K562 (cell line): Measurements from ENCODE around the gene PPP4R3B. TPM values are rescaled to one million over a fixed set of nuclear protein-coding genes. Genes with fewer than 3 reads are reported as not detected.

Experiments
- ARID1B ChIP-seq: fragments of 450-650 bp; IDR thresholded peaks from 2 replicates; pipeline ENCODE4 v1.6.1; 2016; ENCODE audit warnings: antibody characterized with exemption, mild to moderate bottlenecking, inconsistent platforms
- CREB1 ChIP-seq, 2 experiments: sonication (generic) in 1 of 2; formaldehyde crosslinking in 1 of 2; IDR thresholded peaks; 2 replicates each; pipeline versions ENCODE4 v1.6.1 to v1.8.0; 2012 to 2022; ENCODE audit warnings: inconsistent platforms in 1 of 2, mild to moderate bottlenecking in 1 of 2, missing genetic modification reagents in 1 of 2, moderate library complexity in 1 of 2
- CTBP1 ChIP-seq: fragments of 450-650 bp; IDR thresholded peaks from 2 replicates; pipeline ENCODE4 v1.6.1; 2016; ENCODE audit warnings: borderline replicate concordance
- DMBX1 ChIP-seq: fragments of 250-450 bp; sonication (Bioruptor Pico); IDR thresholded peaks from 2 replicates; pipeline ENCODE4 v1.8.0; 2022; ENCODE audit warnings: inconsistent platforms, mild to moderate bottlenecking, moderate library complexity, borderline replicate concordance
- FOXM1 ChIP-seq, 2 experiments: fragments of 450-650 bp in 1 of 2; sonication (generic) in 1 of 2; formaldehyde crosslinking in 1 of 2; IDR thresholded peaks; 2 replicates each; pipeline versions ENCODE4 v1.6.1 to v1.9.0; 2017 to 2022; ENCODE audit warnings: low read depth in 2 of 2, mild to moderate bottlenecking in 2 of 2, missing genetic modification reagents in 1 of 2, moderate library complexity in 1 of 2
- GABPB2 ChIP-seq: fragments of 250-450 bp; sonication (Bioruptor Pico); conservative IDR thresholded peaks from 2 replicates; pipeline ENCODE4 v1.5.1; 2021; ENCODE audit warnings: mild to moderate bottlenecking
- HDAC3 ChIP-seq: fragments of 450-650 bp; IDR thresholded peaks from 2 replicates; pipeline ENCODE4 v1.6.1; 2018; ENCODE audit warnings: borderline replicate concordance, mild to moderate bottlenecking, moderate library complexity; ENCODE audit not compliant: partially characterized antibody
- HDGF ChIP-seq: fragments of 450-650 bp; IDR thresholded peaks from 2 replicates; pipeline ENCODE4 v1.6.1; 2016
- MAFG ChIP-seq: fragments of 450-650 bp; conservative IDR thresholded peaks from 2 replicates; pipeline ENCODE4 v1.6.1; 2016; ENCODE audit warnings: missing genetic modification characterization, missing compliant biosample characterization
- MITF ChIP-seq: IDR thresholded peaks from 2 replicates; pipeline ENCODE4 v1.6.1; 2014; ENCODE audit warnings: antibody characterized with exemption
- MTA3 ChIP-seq: fragments of 450-650 bp; formaldehyde crosslinking; IDR thresholded peaks from 2 replicates; pipeline ENCODE4 v1.6.1; 2017; ENCODE audit warnings: mild to moderate bottlenecking, borderline replicate concordance
- MTF1 ChIP-seq: fragments of 250-450 bp; sonication (Bioruptor Pico); IDR thresholded peaks from 2 replicates; pipeline ENCODE4 v1.9.0; 2021; ENCODE audit warnings: moderate library complexity, mild to moderate bottlenecking, inconsistent platforms, borderline replicate concordance
- NR0B1 ChIP-seq: fragments of 450-650 bp; IDR thresholded peaks from one replicate; pipeline ENCODE4 v1.6.1; 2018; ENCODE audit warnings: mild to moderate bottlenecking, moderate library complexity; ENCODE audit not compliant: partially characterized antibody
- RAD21 ChIP-seq, 2 experiments: fragments of 250-450 bp in 1 of 2; fragments of 450-650 bp in 1 of 2; sonication (Bioruptor Pico) in 1 of 2; formaldehyde crosslinking in 1 of 2; IDR thresholded peaks in 1 of 2; conservative IDR thresholded peaks in 1 of 2; 2 replicates each; pipeline versions ENCODE4 v1.4.0 to v1.8.0; 2020 to 2022; ENCODE audit warnings: mild to moderate bottlenecking in 2 of 2, moderate library complexity in 1 of 2
- TCF15 ChIP-seq: fragments of 250-450 bp; sonication (Bioruptor Pico); IDR thresholded peaks from 2 replicates; pipeline ENCODE4 v1.8.0; 2022; ENCODE audit warnings: moderate library complexity, mild to moderate bottlenecking, inconsistent platforms
- TOE1 ChIP-seq, 2 experiments: fragments of 450-650 bp in 1 of 2; sonication (generic) in 1 of 2; formaldehyde crosslinking in 1 of 2; IDR thresholded peaks; 2 replicates each; pipeline versions ENCODE4 v1.7.1 to v1.8.0; 2016 to 2022; ENCODE audit warnings: borderline replicate concordance in 2 of 2, mild to moderate bottlenecking in 2 of 2, antibody characterized with exemption in 1 of 2, inconsistent platforms in 1 of 2, low read depth in 1 of 2, missing genetic modification reagents in 1 of 2, moderate library complexity in 1 of 2
- ZNF174 ChIP-seq: fragments of 250-450 bp; sonication (Bioruptor Pico); IDR thresholded peaks from 2 replicates; pipeline ENCODE4 v1.4.0; 2020; ENCODE audit warnings: mild to moderate bottlenecking
- ZNF197 ChIP-seq: fragments of 200-800 bp; sonication (Bioruptor generic); IDR thresholded peaks from 2 replicates; pipeline ENCODE4 v1.6.1; 2016; ENCODE audit warnings: low read depth, missing genetic modification characterization, missing compliant biosample characterization
- ZNF253 ChIP-seq: fragments of 250-450 bp; sonication (Bioruptor Pico); conservative IDR thresholded peaks from 2 replicates; pipeline ENCODE4 v1.6.1; 2021; ENCODE audit warnings: mild to moderate bottlenecking
- ZNF398 ChIP-seq: fragments of 250-450 bp; sonication (Bioruptor Pico); IDR thresholded peaks from 2 replicates; pipeline ENCODE4 v1.8.0; 2021; ENCODE audit warnings: moderate library complexity, mild to moderate bottlenecking, inconsistent platforms
- ZNF584 ChIP-seq: fragments of 200-800 bp; sonication (Bioruptor generic); IDR thresholded peaks from 2 replicates; pipeline ENCODE4 v1.6.1; 2016; ENCODE audit warnings: low read depth, mild to moderate bottlenecking, missing genetic modification characterization, missing compliant biosample characterization
- polyA plus RNA-seq, 8 experiments: library from polyadenylated mRNA; depleted of rRNA in 4 of 8; stranded (reverse) in 5 of 8; unstranded in 3 of 8; fragments of >200 nt; fragmentation: Nextera tagmentation in 2 of 8; fragmentation: Illumina TruSeq in 1 of 8; extraction: Ambion mirVana in 2 of 8; extraction: Trizol in 1 of 8; gene quantifications; 2 replicates each; pipeline versions ENCODE4 v1.2.1 to v1.2.3, GENCODE V29; 2011 to 2014; ENCODE audit warnings: inconsistent platforms in 1 of 8, missing spikeins in 1 of 8
- total RNA-seq, 7 experiments: library from RNA; depleted of rRNA in 6 of 7; stranded (reverse); fragments of >200 nt in 6 of 7; fragmentation: Illumina TruSeq in 2 of 7; extraction: Trizol in 2 of 7; gene quantifications; 2 replicates each; pipeline versions ENCODE4 v1.2.1 to v1.2.3, GENCODE V29; 2011 to 2021; ENCODE audit warnings: low replicate concordance in 1 of 7

PPP4R3B gene
- total and polyA plus RNA-seq, 9 of the 15 experiments (the other 6 are each of a cell fraction or from before 2014, with no cell fraction given) = 13.2 to 59.2 (median 41.9) TPM

GRCh38 chr2:55617175-55618024 is at the start of gene PPP4R3B (continued):
- TF ChIP-seq HDAC3 = peak; percentile 42
- peak; percentile 99 for TF ChIP-seq MTA3
- peak; percentile 76 for TF ChIP-seq MITF
- no peak for TF ChIP-seq RAD21 (CRISPR knock-in tag; conservative IDR thresholded peaks at IDR 0.05 in 1 of 2, IDR thresholded peaks at IDR 0.05 in 1 of 2)
- TF ChIP-seq ZNF398 = no peak
- TF ChIP-seq HDGF = no peak
- TF ChIP-seq TOE1 (IDR thresholded peaks at IDR 0.05; ENCODE audit: borderline replicate concordance) = peak; percentile 90
- TF ChIP-seq TOE1 (CRISPR knock-in tag; IDR thresholded peaks at IDR 0.05; ENCODE audit: borderline replicate concordance, low read depth) = no peak
- no peak for TF ChIP-seq MTF1 (CRISPR knock-in tag)
- TF ChIP-seq MAFG = no peak
- no peak for TF ChIP-seq ZNF253 (CRISPR knock-in tag)
- TF ChIP-seq FOXM1 (IDR thresholded peaks at IDR 0.05; ENCODE audit: low read depth) = no peak; the same call in 1 of the 2 replicates
- TF ChIP-seq FOXM1 (CRISPR knock-in tag; IDR thresholded peaks at IDR 0.05; ENCODE audit: low read depth) = peak; percentile 49; the same call in 1 of the 2 replicates
- TF ChIP-seq TCF15 (CRISPR knock-in tag) = no peak
- TF ChIP-seq CREB1 (IDR thresholded peaks at IDR 0.05) = peak; percentile 95
- peak; percentile 94 for TF ChIP-seq CREB1 (CRISPR knock-in tag; IDR thresholded peaks at IDR 0.05)
- no peak for TF ChIP-seq ZNF584 (CRISPR knock-in tag)
- no peak for TF ChIP-seq DMBX1
- 0 out of 2 replicates have a peak, but pooled peaks have one; percentile 39 for TF ChIP-seq ZNF197 (CRISPR knock-in tag)
- TF ChIP-seq CTBP1 = peak; percentile 46; the same call in 1 of the 2 replicates
- no peak for TF ChIP-seq NR0B1
- no peak for TF ChIP-seq ZNF174 (CRISPR knock-in tag)
- no peak for TF ChIP-seq GABPB2
- TF ChIP-seq ARID1B = peak; percentile 13; the same call in 1 of the 2 replicates
